Measurements from ENCODE around the gene PIPOX. TPM values are rescaled to one million over a fixed set of nuclear protein-coding genes. Genes with fewer than 3 reads are reported as not detected.

PIPOX gene, protein sequence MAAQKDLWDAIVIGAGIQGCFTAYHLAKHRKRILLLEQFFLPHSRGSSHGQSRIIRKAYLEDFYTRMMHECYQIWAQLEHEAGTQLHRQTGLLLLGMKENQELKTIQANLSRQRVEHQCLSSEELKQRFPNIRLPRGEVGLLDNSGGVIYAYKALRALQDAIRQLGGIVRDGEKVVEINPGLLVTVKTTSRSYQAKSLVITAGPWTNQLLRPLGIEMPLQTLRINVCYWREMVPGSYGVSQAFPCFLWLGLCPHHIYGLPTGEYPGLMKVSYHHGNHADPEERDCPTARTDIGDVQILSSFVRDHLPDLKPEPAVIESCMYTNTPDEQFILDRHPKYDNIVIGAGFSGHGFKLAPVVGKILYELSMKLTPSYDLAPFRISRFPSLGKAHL
- 2.9 and 5.3 TPM in 2 replicates for polyA plus RNA-seq

GRCh38 chr17:29042679-29043538, at the start of gene PIPOX:
Gene PIPOX, plus strand, starts transcription at chr17:29043141. Its CDS starts 85 bp downstream, at chr17:29043226.

GRCh38 chr17:29005936-29006511, 36.9 kb upstream of the PIPOX start, which contains the start of gene SEZ6:
Gene SEZ6, minus strand, starts transcription at chr17:29006033. Its CDS starts 164 bp downstream, at chr17:29005869.

Other genes with a start within 250 kb of the PIPOX start
- 10.6 and 11.9 TPM in 2 replicates for gene FAM222B, start 200.4 kb upstream of the PIPOX start, polyA plus RNA-seq
- gene ERAL1, start 188.1 kb upstream of the PIPOX start, polyA plus RNA-seq, result 43.5 and 54.3 TPM in 2 replicates
- 12.4 and 26.7 TPM in 2 replicates for gene FLOT2, start 145.4 kb upstream of the PIPOX start, polyA plus RNA-seq
- 3.5 and 4.2 TPM in 2 replicates for gene DHRS13, start 140.1 kb upstream of the PIPOX start, polyA plus RNA-seq
- gene PHF12, start 91.6 kb upstream of the PIPOX start, polyA plus RNA-seq, result 3.7 and 6.0 TPM in 2 replicates
- 2.2 and 8.5 TPM in 2 replicates for gene SEZ6, start 37.1 kb upstream of the PIPOX start, polyA plus RNA-seq
- 5.6 and 13.7 TPM in 2 replicates for gene MYO18A, start 137.3 kb downstream of the PIPOX start, polyA plus RNA-seq
- gene CRYBA1, start 203.7 kb downstream of the PIPOX start, polyA plus RNA-seq, result 0.55 TPM in 1 of 2 replicates, not detected in the other

Measured in Purkinje cell (primary cell).